NCI-H2171 treated with DMSO at 0.1 percent for 48 hours (cell line): ENCODE data around the gene C1orf105.
"Not testable (repeated sequence)": the region's sequence is repeated elsewhere in the genome, so short reads cannot be mapped to it uniquely, and the experiment has no call there.

ENCODE experiments used
- DNase-seq: peaks from one replicate; lab custom pipeline; 2025; lab: John Stamatoyannopoulos, UW

The C1orf105 gene

DNA sequence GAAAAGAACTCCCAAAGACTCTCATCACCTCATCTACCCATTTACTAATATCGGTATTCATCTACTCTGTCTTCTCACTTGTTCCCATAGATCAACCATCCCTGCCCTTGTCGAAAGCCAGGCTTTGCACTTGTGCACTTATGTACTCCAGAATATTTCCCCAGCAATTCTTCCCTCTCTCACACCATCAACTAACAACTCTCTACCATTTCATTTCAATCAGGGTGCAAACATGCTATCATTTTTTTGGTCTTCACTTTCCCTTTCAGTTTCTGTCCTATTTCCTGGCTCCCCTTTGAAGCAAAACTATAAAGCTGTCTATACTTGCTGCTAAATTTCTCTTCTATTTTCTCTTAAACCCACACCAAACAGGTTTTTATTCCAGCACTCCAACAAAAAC, 6.7 kb downstream of the C1orf105 start:
- no peak for DNase-seq

DNA sequence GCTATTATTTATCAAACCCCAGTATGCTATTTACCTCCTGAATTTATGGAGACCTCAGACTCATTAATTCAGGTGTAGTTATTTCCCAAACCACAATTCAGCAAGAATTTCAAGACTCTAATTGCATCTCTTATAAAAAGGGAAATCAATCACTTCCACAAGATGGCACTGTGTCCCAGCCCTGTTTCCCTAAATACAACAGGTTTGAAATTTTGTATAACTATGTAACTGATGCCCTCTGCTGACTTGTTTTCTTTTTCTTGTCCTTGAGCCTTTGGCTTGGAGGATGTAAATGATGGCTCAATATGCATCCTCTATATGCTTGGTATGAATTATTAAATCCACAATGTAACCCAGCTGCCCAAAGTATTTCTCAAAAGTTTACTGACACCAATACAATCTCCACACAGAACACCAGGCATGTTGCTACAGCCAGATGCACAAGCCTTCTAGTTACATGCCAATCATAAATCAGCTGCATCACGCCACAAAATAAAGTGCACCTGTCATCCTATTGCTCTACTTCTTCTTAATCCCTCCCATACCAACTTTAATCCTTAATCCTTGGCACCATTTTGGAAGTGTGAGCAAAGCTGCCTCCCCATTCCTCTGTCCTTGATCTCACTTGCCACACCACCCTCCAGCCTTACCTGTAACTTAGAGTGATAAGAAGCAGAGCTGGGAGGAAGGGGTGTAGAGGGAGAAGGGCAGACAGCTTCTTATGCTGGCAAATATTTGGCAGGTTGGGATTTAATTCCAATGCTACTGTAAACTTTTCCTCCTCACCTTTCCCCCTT, 9.0 kb downstream of the C1orf105 start:
- peak; percentile 67 for DNase-seq

DNA sequence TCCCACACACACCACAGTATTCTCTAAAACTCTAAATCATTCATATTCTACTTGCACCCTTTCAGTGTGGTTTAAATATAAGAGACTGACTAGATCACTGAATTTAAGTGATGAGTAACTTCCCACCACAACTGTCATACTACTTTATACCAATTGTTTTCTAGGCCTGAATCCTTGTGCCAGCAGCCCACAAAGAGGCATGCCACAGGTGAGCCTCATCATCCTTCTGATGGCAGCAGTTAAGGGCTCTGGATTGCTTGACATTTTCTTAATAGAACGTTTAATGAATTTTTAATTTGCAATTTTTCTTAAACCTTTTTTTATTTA, 9.6 kb downstream of the C1orf105 start:
- DNase-seq: no peak

DNA sequence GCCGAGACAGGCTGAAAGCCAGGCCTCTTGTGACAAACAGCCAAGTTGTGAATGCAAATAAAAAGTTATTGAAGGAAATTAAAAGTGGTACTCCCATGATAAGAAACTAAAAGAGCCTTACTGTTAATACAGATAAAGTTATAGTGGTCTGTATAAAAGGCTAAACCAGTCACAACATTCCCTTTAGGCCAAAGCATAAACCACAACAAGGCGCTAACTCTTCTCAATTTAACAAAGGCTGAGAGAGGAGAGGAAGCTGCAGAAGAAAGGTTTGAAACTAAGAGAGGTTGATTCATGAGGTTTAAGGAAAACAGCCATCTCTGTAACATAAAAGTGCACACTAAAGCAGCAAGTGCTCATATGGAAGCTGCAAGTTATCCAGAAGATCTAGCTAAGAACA, 10.7 kb downstream of the C1orf105 start:
- DNase-seq: no peak

DNA sequence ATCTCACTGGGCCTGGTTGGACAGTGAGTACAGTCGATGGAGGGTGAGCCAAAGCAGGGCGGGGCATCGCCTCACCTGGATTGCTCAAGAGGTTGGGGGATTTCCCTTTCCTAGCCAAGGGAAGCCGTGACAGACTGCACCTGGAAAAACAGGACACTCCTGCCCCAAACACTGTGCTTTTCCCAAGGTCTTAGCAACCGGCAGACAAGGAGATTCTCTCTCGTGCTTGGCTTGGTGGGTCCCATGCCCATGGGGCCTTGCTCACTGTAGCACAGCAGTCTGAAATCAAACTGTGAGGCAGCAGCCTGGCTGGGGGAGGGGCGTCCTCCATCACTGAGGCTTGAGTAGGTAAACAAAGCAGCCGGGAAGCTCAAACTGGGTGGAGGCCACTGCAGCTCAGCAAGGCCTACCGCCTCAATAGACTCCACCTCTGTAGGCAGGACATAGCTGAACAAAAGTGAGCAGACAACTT, 11.3 kb downstream of the C1orf105 start:
- DNase-seq: no peak

DNA sequence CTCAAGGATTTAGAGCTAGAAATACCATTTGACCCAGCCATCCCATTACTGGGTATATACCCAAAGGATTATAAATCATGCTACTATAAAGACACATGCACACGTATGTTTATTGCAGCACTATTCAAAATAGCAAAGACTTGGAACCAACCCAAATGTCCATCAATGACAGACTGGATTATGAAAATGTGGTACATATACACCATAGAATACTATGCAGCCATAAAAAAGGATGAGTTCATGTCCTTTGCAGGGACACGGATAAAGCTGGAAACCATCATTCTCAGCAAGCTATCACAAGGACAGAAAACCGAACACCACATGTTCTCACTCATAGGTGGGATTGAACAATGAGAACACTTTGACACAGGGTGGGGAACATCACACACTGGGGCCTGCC, 16.7 kb downstream of the C1orf105 start:
- not testable (repeated sequence) for DNase-seq

DNA sequence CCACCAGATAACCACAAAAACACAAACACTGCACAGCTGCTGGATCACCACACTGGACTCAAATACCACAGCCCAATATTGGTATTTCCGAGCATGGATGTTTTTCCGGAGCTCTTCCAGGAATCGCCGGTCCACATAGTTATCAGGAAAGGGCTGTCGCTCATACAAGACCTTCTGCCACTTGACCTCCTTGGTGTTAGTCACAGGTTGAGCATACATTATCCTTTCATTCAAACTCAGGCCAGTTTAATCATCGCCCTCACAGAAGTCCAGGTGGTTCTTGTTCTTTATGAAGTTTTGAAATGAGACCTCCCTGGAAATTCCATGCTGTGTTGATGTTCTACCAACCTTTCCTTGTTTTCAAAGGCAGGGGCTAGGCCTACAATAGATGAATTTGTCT, 21.9 kb downstream of the C1orf105 start:
- no peak for DNase-seq

DNA sequence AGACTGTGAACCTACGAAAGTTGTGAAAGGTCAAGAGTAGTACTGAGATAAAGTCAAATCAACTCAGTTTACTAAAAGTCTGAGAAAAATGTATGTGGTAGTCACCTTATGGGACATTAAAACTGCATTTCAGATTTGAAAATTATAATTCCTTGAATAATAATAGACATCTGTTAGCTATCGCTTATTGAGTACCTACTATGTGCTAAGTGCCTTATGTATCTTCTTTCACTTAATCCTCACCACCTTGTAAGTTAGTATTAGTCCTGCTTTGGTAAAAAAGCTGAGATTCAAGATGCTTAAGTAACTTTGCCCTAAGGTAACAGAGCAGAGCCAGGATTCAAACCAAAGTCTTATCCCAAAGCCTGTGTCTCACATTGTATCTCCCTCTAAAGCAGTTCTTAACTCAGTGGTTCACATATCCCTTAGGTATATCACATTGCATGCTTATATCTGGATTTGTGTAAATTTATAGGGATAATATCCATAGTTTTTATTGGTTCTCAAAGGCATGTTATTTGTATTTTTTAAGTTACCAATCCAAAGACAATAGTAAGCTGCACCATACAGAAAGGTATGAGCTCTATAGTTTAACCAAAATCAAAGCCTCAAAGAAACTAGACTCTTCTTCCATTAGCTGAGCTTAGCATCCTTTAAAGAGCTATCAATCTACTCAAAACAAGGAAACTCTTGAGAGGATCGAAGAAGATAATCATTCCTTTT, 22.5 kb downstream of the C1orf105 start:
- DNase-seq: no peak

DNA sequence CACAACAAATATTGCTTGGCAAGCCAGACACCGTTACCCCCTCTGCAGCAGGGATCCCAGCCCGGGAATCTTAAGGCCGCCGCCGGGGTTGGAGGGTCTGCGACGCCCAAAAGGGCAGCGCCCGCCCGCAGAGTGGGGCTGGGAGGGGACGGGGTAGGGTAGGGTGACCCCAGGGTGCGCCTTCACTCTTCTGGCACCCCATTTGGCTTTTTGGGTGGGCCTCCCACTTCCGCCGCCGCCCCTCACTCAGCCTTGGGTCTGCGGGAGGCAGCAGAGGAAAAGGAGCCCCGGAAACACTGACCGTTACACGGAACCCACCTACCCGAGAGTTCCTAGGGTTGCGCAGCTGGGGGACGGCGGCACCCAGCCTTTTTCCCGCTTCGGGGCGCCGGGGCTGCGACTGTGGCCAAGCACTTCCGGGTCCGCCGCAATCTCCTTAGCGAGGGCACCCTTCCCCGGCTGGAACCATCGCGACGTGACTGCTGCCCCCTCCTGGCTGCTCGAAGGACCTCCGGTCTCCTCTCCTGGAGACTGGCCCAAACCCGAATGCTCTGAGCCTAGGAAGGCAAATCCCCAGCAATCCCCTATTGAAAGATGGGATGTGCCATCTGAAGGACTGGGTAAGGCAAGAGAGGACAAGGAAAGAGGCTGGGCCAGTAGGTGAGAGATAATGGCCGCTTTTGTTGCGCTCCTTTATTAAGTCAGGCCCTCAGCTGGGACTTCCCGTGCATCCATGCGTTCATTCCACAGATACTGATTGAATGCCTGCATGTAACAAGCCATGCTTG, 23.4 kb downstream of the C1orf105 start, which contains the start of gene PIGC:
Gene PIGC (minus strand): TSS at position 404 of the 788 bp plus-strand sequence. CDS start 1,447 bp downstream, outside the sequence.
- peak; percentile 89 for DNase-seq

DNA sequence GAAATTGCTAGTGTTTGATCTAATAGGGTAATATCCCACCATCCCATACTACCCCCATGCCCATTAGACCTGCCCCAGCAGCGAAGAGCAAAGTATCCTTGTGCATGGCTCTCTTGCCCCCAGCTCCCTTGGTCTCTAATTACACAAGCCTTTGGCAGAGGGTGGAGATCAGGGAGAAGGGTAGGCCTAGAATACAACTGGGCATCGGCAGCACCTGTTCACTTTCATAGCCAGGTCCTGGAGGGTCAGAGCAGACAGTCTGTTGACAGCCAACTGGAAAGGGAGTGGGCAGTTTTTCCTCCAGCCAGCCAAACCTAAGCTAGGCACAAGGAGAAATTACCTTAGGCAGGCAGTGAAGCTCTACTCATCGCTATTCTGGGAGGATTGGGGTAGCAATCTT, 26.1 kb downstream of the C1orf105 start:
- DNase-seq: no peak

DNA sequence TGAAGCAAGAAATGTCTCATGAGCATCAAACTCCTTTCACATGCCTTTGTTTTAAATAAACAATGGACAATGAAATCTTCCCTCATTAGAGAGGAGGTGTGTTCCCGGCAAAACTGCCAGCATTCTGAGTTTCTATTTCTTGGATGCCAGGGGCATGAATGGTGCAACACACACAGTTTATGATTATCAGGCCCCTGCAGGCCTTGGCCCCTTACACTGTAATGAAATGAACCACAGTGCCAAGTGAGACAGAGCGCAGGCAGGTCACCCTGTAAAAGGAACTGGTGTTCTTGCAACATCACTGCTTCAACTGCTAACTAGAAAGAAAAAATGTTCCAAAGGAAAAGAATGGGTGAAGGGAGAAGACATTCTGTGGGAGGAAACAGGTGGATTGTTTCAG, 27.2 kb downstream of the C1orf105 start:
- no peak for DNase-seq

DNA sequence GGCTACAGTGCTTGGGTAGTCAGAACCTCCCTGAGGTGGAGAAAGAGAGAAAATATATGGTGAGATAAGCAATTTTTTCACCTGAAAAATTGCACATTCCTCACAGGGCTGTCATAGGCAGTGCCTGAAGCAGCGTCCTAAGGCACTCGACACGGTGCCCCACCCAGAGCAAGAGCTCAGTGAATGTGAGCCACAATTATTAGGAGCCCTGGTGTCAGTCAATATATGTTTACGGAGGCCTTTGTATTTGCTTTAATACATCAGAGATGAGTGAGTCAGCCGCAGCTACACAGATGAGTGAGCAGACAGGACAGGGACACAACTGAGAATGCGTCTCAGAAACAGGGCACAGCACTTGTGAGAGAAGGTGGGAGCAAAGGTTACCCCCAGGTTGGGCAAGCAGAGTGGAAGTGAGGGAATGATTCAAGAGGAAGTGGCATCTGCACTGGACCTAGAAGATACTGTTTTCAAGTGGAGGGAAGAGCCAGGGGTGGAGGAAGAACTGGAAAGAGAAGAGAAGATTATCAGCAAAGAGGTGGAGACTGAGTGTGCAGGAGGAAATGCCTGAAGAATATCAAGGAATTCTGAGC, 28.6 kb downstream of the C1orf105 start:
- no peak for DNase-seq

DNA sequence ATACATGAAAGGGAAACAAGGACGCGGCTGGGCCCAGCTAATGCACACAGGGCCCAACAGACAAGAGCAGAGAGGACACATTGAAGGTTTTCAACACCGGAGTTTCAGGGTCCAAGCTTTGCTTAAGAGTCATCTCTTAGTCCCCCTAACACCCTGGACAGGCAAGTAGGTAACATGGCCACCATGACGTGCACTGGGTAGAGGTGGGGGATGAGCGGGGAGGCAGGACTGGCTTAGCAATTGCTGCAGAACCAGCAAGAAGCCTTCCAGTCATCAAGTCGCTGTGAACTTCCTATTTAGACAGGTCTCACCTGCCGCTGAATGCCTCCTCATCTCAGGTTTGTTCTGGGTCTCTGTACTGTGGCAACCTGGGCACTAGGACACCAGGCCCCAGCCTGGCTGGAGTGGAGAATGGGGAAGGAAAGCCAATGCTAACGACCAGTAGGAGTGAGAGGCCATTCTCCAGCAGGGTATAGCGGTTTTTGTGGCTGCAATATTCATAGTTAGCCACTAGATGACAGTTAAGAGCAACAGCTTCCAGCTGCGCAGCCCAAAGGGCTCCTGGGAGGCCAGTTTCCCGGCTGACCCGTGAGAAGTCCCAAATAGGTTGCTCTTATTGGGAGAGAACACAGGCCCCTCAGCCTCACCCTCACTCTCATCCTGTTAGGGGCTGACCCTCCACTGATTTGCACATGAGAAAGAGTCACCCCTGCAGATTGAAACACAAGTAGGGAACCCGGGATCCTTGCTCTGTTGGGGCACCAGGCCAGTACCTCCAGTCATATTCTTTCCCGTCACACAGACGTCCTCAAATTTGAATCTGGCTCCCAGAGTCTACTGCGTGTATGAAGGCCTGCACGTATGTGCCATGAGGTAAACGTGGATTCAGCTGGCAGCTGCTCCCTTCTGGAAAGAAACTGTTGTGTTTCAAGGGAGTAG, 29.4 kb downstream of the C1orf105 start:
- peak; percentile 16 for DNase-seq

DNA sequence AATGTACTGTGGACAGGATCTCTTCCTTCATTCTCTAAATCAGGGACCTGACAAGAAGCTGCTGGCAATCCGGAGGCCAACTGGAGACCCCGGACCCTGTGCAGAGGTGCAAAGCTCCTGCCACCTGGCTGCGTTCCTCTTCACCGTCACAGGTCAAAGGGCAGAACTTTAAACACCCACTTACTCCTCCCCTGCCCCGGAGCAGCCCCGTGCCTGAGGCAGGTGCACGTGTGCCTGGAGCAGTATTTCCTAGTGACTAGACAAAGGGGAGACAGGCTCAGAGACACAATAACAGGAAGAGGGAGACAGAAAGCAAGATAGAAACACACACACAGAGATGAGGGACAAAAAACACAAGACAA, 30.0 kb downstream of the C1orf105 start:
- no peak for DNase-seq

DNA sequence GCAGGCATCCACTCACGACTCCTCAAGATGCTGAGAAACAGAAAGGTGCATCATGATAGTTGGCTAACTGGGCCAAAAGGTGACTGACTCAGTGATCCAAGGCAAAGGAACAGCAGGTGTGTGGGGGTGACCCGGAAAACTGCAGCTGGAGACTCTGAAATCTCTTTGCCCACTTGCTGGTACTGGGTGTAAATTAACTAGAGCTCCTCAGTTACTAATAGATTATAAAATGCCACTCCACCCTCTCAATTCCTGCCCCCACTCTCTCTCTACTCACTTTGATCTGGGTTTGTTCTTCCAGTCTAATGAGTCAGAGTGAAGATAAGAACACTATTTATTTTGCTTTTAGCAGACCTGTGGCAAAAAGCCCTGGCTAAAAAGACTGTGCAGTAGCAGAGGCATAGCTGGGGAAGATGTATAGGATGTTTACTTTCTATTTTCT, 30.5 kb downstream of the C1orf105 start:
- DNase-seq: no peak

DNA sequence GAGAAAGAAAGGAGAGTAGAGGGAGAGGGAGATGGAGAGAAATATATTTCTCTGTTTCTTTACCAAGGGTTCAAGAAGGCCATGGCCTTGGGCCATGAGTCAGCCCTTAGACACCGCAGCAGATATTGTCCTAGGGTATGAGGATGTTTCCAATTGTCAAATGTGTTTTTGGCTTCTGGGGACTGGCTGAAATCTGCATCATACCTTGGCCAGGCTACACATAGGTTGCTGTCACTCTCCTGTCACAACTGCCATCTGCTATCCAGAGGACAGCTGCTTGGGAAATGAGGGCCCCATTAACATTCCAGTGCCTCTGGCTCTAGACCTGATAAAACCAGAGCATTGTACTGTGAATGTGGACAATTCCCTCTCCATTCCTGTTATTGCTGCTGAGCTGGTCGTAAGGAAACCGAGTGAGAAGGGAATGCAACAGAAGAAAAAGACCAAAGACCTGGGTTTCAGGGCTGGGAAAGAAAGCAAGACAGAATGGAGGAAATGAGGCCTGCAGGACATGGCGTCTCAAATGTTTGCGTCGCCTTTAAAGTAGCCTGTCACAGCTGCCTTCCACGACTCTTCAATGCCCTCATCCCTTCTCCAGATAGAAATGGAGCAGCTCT, 32.2 kb downstream of the C1orf105 start:
- no peak for DNase-seq

DNA sequence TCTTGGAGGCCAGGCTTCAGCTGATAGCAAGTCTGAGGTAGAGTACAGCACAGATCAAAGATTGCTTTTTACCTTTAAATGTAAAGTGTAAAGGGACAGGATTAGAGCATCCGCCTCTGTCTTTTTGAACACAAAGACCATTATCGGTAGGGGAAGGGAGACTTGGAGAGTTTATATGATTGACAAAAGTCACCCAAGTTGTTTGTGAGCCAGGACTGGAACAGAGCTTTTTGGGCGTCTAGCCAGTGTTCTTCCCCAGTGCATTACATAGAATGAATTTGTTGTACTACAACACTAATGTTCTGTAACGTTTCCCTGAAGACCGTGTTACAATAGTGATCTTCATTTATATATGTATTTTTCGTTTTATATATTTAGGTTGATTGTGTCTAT, 32.7 kb downstream of the C1orf105 start:
- DNase-seq: no peak

DNA sequence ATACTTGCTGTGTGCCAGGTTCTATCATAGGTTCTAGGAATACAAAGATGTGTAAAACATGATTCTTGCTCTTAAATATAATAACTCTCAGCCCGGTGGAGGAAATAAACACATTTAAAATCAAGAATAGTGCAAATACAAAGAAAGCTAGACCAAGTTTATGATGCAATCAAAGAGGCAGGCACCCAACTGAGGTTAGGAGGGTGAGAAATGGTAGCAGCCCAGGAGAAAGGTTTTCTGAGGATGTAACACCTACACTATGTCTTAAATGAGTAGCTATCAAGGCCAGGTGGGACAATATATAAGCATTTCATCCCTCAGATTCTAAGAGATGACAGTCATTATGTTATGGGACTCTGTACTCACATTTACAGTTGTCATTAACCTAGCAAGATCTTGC, 33.1 kb downstream of the C1orf105 start:
- no peak for DNase-seq

DNA sequence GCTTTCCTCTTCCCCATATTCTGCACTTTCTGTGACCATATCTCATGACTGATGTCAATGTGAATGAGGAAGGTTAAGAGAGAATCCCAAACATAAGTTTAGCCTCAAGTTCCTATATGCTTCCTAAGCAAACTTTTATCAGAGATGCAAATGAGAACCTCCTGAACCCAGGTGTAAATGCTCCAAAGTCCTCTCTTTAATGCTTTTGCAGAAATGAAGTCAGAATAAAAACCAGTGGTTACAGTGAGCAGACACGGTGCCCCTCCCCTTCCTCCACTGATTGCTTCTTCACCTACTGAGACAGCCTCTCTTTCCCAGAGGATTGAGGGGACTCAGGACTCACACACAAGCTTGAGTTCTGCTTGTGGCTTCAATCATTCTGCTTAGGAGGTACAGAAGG, 35.0 kb downstream of the C1orf105 start:
- DNase-seq: no peak

DNA sequence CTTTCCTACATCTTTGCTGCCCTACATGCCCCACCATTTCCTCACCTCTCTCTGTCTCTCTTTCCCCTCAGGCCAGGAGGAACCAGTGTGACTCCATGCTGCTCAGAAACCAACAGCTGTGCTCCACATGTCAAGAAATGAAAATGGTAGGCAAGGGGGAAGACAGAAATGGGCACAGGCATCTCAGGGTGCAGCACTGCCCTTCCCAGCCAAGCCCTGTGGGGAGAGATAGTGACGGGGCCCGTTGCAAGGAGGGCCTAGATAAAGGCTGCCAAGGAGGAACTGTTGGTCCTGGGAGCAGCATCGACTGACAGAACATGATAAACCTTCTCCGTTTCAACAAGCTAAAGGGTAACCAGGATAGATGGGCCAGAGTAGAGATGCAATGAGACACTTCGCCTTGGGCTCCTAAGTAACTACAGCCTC, 35.9 kb downstream of the C1orf105 start:
- DNase-seq: no peak
